H1 (cell line): ENCODE data around the gene B4GALNT1.

Source experiments
- CEBPB ChIP-seq: IDR thresholded peaks from 2 replicates; pipeline ENCODE4 v1.6.1; 2012; ENCODE audit warnings: low read depth, low read length
- KDM1A ChIP-seq: fragments of 200-600, 300-600 bp; sonication (generic); IDR thresholded peaks from 2 replicates; pipeline ENCODE4 v1.7.1; 2016; ENCODE audit warnings: mild to moderate bottlenecking, low read length, borderline replicate concordance
- NRF1 ChIP-seq: IDR thresholded peaks from 2 replicates; pipeline ENCODE4 v1.6.1; 2011; ENCODE audit warnings: mild to moderate bottlenecking, low read depth, low read length, improper control_type of control experiment
- POLR2A ChIP-seq, 2 experiments: IDR thresholded peaks; 1 replicate in 1 of 2; 2 replicates in 1 of 2; pipeline ENCODE4 v1.6.1; 2011; ENCODE audit warnings: low read depth in 2 of 2, low read length in 2 of 2, mild to moderate bottlenecking in 2 of 2; ENCODE audit errors: control extremely low read depth in 1 of 2
- POLR2AphosphoS5 ChIP-seq: IDR thresholded peaks from 2 replicates; pipeline ENCODE4 v1.6.1; 2011; ENCODE audit warnings: low read depth, low read length
- RXRA ChIP-seq: IDR thresholded peaks from 2 replicates; pipeline ENCODE4 v1.6.1; 2011; ENCODE audit warnings: low read depth, mild to moderate bottlenecking, low read length, moderate library complexity; ENCODE audit not compliant: insufficient read depth
- SIRT6 ChIP-seq: IDR thresholded peaks from one replicate; pipeline ENCODE4 v1.7.1; 2012; ENCODE audit warnings: low read length, inconsistent platforms
- ZNF274 ChIP-seq: IDR thresholded peaks from 2 replicates; pipeline ENCODE4 v1.7.0; 2012; ENCODE audit warnings: low read length, borderline replicate concordance; ENCODE audit errors: extremely low read depth
- TF ChIP-seq, protein P1 (sequence below): IDR thresholded peaks from 2 replicates; pipeline ENCODE4 v1.6.1; 2011; ENCODE audit warnings: low read length, improper control_type of control experiment
- TF ChIP-seq, protein P2 (sequence below): fragments of 300-600 bp; sonication (generic); IDR thresholded peaks from 2 replicates; pipeline ENCODE4 v1.7.1; 2012; ENCODE audit warnings: low read length, moderate library complexity, mild to moderate bottlenecking, inconsistent platforms; ENCODE audit not compliant: insufficient replicate concordance
- TF ChIP-seq, protein P3 (sequence below), 3 experiments: IDR thresholded peaks; 1 replicate in 2 of 3; 2 replicates in 1 of 3; pipeline versions ENCODE4 v1.5.1 to v1.6.1; 2011; ENCODE audit warnings: low read length in 3 of 3, mild to moderate bottlenecking in 3 of 3, inconsistent platforms in 2 of 3, low read depth in 1 of 3, moderate library complexity in 1 of 3; ENCODE audit not compliant: insufficient read depth in 1 of 3; ENCODE audit errors: control extremely low read depth in 1 of 3
- TF ChIP-seq, protein P4 (sequence below): IDR thresholded peaks from 2 replicates; pipeline ENCODE4 v1.6.1; 2012; ENCODE audit warnings: inconsistent platforms

DNA sequence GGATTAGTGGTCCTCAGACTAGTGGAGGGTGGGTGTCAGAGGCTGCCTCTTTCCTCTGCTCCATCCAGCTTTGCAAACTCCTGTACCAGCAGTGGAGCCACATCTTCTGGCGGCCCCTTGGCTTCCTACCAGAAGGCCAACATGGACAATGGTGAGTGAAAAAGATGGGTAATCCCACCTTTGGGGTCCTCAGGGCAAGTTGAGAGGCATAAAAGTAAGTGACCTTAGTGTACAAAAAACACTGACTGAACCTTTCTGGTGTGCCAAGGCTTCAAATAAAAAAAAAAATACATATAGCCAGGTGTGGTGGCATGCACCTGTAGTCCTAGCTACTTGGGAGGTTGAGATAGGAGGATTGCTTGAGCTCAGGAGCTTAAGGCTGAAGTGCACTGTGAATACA lies 51.2 kb downstream of the B4GALNT1 start:
- TF ChIP-seq, protein P1, sequence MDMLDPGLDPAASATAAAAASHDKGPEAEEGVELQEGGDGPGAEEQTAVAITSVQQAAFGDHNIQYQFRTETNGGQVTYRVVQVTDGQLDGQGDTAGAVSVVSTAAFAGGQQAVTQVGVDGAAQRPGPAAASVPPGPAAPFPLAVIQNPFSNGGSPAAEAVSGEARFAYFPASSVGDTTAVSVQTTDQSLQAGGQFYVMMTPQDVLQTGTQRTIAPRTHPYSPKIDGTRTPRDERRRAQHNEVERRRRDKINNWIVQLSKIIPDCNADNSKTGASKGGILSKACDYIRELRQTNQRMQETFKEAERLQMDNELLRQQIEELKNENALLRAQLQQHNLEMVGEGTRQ, result no peak
- TF ChIP-seq, protein P2, sequence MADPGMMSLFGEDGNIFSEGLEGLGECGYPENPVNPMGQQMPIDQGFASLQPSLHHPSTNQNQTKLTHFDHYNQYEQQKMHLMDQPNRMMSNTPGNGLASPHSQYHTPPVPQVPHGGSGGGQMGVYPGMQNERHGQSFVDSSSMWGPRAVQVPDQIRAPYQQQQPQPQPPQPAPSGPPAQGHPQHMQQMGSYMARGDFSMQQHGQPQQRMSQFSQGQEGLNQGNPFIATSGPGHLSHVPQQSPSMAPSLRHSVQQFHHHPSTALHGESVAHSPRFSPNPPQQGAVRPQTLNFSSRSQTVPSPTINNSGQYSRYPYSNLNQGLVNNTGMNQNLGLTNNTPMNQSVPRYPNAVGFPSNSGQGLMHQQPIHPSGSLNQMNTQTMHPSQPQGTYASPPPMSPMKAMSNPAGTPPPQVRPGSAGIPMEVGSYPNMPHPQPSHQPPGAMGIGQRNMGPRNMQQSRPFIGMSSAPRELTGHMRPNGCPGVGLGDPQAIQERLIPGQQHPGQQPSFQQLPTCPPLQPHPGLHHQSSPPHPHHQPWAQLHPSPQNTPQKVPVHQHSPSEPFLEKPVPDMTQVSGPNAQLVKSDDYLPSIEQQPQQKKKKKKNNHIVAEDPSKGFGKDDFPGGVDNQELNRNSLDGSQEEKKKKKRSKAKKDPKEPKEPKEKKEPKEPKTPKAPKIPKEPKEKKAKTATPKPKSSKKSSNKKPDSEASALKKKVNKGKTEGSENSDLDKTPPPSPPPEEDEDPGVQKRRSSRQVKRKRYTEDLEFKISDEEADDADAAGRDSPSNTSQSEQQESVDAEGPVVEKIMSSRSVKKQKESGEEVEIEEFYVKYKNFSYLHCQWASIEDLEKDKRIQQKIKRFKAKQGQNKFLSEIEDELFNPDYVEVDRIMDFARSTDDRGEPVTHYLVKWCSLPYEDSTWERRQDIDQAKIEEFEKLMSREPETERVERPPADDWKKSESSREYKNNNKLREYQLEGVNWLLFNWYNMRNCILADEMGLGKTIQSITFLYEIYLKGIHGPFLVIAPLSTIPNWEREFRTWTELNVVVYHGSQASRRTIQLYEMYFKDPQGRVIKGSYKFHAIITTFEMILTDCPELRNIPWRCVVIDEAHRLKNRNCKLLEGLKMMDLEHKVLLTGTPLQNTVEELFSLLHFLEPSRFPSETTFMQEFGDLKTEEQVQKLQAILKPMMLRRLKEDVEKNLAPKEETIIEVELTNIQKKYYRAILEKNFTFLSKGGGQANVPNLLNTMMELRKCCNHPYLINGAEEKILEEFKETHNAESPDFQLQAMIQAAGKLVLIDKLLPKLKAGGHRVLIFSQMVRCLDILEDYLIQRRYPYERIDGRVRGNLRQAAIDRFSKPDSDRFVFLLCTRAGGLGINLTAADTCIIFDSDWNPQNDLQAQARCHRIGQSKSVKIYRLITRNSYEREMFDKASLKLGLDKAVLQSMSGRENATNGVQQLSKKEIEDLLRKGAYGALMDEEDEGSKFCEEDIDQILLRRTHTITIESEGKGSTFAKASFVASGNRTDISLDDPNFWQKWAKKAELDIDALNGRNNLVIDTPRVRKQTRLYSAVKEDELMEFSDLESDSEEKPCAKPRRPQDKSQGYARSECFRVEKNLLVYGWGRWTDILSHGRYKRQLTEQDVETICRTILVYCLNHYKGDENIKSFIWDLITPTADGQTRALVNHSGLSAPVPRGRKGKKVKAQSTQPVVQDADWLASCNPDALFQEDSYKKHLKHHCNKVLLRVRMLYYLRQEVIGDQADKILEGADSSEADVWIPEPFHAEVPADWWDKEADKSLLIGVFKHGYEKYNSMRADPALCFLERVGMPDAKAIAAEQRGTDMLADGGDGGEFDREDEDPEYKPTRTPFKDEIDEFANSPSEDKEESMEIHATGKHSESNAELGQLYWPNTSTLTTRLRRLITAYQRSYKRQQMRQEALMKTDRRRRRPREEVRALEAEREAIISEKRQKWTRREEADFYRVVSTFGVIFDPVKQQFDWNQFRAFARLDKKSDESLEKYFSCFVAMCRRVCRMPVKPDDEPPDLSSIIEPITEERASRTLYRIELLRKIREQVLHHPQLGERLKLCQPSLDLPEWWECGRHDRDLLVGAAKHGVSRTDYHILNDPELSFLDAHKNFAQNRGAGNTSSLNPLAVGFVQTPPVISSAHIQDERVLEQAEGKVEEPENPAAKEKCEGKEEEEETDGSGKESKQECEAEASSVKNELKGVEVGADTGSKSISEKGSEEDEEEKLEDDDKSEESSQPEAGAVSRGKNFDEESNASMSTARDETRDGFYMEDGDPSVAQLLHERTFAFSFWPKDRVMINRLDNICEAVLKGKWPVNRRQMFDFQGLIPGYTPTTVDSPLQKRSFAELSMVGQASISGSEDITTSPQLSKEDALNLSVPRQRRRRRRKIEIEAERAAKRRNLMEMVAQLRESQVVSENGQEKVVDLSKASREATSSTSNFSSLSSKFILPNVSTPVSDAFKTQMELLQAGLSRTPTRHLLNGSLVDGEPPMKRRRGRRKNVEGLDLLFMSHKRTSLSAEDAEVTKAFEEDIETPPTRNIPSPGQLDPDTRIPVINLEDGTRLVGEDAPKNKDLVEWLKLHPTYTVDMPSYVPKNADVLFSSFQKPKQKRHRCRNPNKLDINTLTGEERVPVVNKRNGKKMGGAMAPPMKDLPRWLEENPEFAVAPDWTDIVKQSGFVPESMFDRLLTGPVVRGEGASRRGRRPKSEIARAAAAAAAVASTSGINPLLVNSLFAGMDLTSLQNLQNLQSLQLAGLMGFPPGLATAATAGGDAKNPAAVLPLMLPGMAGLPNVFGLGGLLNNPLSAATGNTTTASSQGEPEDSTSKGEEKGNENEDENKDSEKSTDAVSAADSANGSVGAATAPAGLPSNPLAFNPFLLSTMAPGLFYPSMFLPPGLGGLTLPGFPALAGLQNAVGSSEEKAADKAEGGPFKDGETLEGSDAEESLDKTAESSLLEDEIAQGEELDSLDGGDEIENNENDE, result no peak
- TF ChIP-seq POLR2A (IDR thresholded peaks at IDR 0.05; ENCODE audit: control extremely low read depth in 1 of 2, low read depth in 2 of 2, low read length in 2 of 2), result no peak
- TF ChIP-seq, protein P3, sequence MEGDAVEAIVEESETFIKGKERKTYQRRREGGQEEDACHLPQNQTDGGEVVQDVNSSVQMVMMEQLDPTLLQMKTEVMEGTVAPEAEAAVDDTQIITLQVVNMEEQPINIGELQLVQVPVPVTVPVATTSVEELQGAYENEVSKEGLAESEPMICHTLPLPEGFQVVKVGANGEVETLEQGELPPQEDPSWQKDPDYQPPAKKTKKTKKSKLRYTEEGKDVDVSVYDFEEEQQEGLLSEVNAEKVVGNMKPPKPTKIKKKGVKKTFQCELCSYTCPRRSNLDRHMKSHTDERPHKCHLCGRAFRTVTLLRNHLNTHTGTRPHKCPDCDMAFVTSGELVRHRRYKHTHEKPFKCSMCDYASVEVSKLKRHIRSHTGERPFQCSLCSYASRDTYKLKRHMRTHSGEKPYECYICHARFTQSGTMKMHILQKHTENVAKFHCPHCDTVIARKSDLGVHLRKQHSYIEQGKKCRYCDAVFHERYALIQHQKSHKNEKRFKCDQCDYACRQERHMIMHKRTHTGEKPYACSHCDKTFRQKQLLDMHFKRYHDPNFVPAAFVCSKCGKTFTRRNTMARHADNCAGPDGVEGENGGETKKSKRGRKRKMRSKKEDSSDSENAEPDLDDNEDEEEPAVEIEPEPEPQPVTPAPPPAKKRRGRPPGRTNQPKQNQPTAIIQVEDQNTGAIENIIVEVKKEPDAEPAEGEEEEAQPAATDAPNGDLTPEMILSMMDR (IDR thresholded peaks at IDR 0.05; ENCODE audit: control extremely low read depth in 1 of 3, insufficient read depth in 1 of 3, low read depth in 1 of 3, low read length in 3 of 3), result no peak
- TF ChIP-seq NRF1, result no peak
- TF ChIP-seq CEBPB, result no peak
- TF ChIP-seq KDM1A, result no peak
- no peak for TF ChIP-seq POLR2AphosphoS5
- TF ChIP-seq ZNF274, result no peak
- TF ChIP-seq, protein P4, sequence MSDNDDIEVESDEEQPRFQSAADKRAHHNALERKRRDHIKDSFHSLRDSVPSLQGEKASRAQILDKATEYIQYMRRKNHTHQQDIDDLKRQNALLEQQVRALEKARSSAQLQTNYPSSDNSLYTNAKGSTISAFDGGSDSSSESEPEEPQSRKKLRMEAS, result no peak
- no peak for TF ChIP-seq RXRA
- no peak for TF ChIP-seq SIRT6
